Tibial nerve (tissue), 4 donors: ENCODE measurements around the gene PI4K2B.

ENCODE experiments used
- EP300 ChIP-seq, 2 donors: sonication (generic); formaldehyde crosslinking; IDR thresholded peaks; one replicate each; pipeline ENCODE4 v1.6.1; 2017; ENCODE audit warnings: antibody characterized with exemption in 2 of 2, mild to moderate bottlenecking in 1 of 2
- POLR2A ChIP-seq, 2 donors: fragments of 450-650 bp; IDR thresholded peaks; one replicate each; pipeline ENCODE4 v1.6.1; 2017; ENCODE audit warnings: antibody characterized with exemption in 2 of 2, mild to moderate bottlenecking in 2 of 2, moderate library complexity in 2 of 2
- TF ChIP-seq, protein P1 (sequence below), 5 experiments: fragments of 200-600 bp in 3 of 5; fragments of 450-650 bp in 2 of 5; sonication (generic) in 3 of 5; IDR thresholded peaks; one replicate each; pipeline ENCODE4 v1.5.1; 2016 to 2019; ENCODE audit warnings: antibody characterized with exemption in 5 of 5, mild to moderate bottlenecking in 3 of 5, moderate library complexity in 2 of 5

DNA sequence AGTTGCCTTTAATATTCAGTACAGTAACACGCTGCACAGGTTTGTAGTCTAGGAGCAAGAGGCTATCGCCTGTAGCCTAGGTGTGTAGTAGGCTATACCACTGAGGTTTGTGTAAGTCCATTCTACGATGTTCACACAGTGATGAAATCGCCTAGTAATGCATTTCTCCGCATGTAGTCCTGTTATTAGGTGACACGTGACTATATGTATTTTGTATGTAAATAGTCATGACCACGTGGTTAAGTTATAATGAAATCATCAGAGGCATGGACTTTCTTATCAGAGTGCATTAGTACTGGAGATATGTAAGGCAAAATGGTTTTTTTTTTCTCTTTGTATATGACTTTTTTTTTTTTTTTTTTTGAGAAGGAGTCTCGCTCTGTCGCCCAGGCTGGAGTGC is 68.8 kb downstream of the PI4K2B start:
- no peak for TF ChIP-seq POLR2A (IDR thresholded peaks at IDR 0.05)
- TF ChIP-seq, protein P1, sequence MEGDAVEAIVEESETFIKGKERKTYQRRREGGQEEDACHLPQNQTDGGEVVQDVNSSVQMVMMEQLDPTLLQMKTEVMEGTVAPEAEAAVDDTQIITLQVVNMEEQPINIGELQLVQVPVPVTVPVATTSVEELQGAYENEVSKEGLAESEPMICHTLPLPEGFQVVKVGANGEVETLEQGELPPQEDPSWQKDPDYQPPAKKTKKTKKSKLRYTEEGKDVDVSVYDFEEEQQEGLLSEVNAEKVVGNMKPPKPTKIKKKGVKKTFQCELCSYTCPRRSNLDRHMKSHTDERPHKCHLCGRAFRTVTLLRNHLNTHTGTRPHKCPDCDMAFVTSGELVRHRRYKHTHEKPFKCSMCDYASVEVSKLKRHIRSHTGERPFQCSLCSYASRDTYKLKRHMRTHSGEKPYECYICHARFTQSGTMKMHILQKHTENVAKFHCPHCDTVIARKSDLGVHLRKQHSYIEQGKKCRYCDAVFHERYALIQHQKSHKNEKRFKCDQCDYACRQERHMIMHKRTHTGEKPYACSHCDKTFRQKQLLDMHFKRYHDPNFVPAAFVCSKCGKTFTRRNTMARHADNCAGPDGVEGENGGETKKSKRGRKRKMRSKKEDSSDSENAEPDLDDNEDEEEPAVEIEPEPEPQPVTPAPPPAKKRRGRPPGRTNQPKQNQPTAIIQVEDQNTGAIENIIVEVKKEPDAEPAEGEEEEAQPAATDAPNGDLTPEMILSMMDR (IDR thresholded peaks at IDR 0.05) = no peak
- no peak for TF ChIP-seq EP300 (IDR thresholded peaks at IDR 0.05)
